Fibroblast of villous mesenchyme (primary cell): ENCODE data around the gene OLFML2B. TPM values are rescaled to one million over a fixed set of nuclear protein-coding genes. Genes with fewer than 3 reads are reported as not detected.

Experiments used
- DNase-seq: peaks from one replicate; pipeline ENCODE4 v3.0.0-alpha.2; 2010; ENCODE audit warnings: low read depth
- H3K4me3 ChIP-seq: 2 replicates; pipeline ENCODE4 v1.5.1; 2011; ENCODE audit warnings: low read depth, mild to moderate bottlenecking, low read length
- CTCF ChIP-seq: IDR thresholded peaks from 2 replicates; pipeline ENCODE4 v1.5.1; 2012; ENCODE audit warnings: low read depth, mild to moderate bottlenecking, low read length; ENCODE audit not compliant: insufficient read depth
- total RNA-seq: library from RNA; depleted of rRNA; stranded (reverse); fragments of >200 nt; gene quantifications from 2 replicates; pipeline ENCODE4 v1.2.3, GENCODE V29; 2012

The OLFML2B gene
- total RNA-seq, 1 donor: 5.2 TPM

GRCh38 chr1:161953256-161953920 lies 70.3 kb downstream of the OLFML2B start:
- no peak for DNase-seq
- TF ChIP-seq CTCF: no peak
- H3K4me3 ChIP-seq: no peak overlapping the region

GRCh38 chr1:161952607-161953172 lies 71.0 kb downstream of the OLFML2B start:
- no peak overlapping the region for H3K4me3 ChIP-seq
- no peak for TF ChIP-seq CTCF
- DNase-seq: no peak

- no peak for TF ChIP-seq CTCF
- no peak for DNase-seq
- H3K4me3 ChIP-seq: no peak overlapping the region
Observed at GRCh38 chr1:161951646-161952045, 72.0 kb downstream of the OLFML2B start.

GRCh38 chr1:161950377-161950776 lies 73.3 kb downstream of the OLFML2B start:
- TF ChIP-seq CTCF: no peak
- H3K4me3 ChIP-seq: no peak overlapping the region
- no peak for DNase-seq

GRCh38 chr1:161949548-161949947 lies 74.1 kb downstream of the OLFML2B start:
- DNase-seq: no peak
- no peak overlapping the region for H3K4me3 ChIP-seq
- TF ChIP-seq CTCF: no peak

- H3K4me3 ChIP-seq: no peak overlapping the region
- no peak for TF ChIP-seq CTCF
- DNase-seq: peak; percentile 40
Observed at GRCh38 chr1:161948435-161948834, 75.2 kb downstream of the OLFML2B start.
